GM23338 (cell line): Measurements from ENCODE around the gene ACSF3. TPM values are rescaled to one million over a fixed set of nuclear protein-coding genes. Genes with fewer than 3 reads are reported as not detected.

Experiments used
- ATAC-seq: fragments of 200-7000 bp; cut with Tn5 transposase; 3 replicates; pipeline ENCODE4 v1.9.1; 2020
- DNase-seq: peaks from one replicate; pipeline ENCODE4 v3.0.0-alpha.2; 2015; ENCODE audit warnings: low spot score
- H2AFZ ChIP-seq: fragments of 200-600 bp; sonication (generic); 2 replicates; pipeline ENCODE4 v1.8.0; 2016; ENCODE audit warnings: antibody characterized with exemption, mild to moderate bottlenecking, moderate library complexity
- H3F3A ChIP-seq: fragments of 200-600 bp; sonication (generic); replicated peaks from 2 replicates; pipeline ENCODE4 v1.8.0; 2017; ENCODE audit warnings: antibody characterized with exemption, mixed run types, low read depth
- H3K27ac ChIP-seq: fragments of 200-600 bp; sonication (generic); 2 replicates; pipeline ENCODE4 v1.6.1; 2016; ENCODE audit warnings: low read depth
- H3K27me3 ChIP-seq: fragments of 200-600 bp; sonication (generic); 2 replicates; pipeline ENCODE4 v1.8.0; 2016; ENCODE audit warnings: mild to moderate bottlenecking, mixed run types, moderate library complexity; ENCODE audit not compliant: insufficient read depth
- H3K36me3 ChIP-seq: fragments of 200-600 bp; sonication (generic); 2 replicates; pipeline ENCODE4 v1.8.0; 2016; ENCODE audit warnings: mild to moderate bottlenecking; ENCODE audit not compliant: insufficient read depth
- H3K4me1 ChIP-seq: fragments of 200-600 bp; sonication (generic); 2 replicates; pipeline ENCODE4 v1.8.0; 2016; ENCODE audit warnings: mild to moderate bottlenecking, moderate library complexity; ENCODE audit not compliant: insufficient read depth
- H3K4me2 ChIP-seq: fragments of 200-600 bp; sonication (generic); 2 replicates; pipeline ENCODE4 v1.7.1; 2017; ENCODE audit warnings: mixed run types
- H3K4me3 ChIP-seq: fragments of 200-600 bp; sonication (generic); 2 replicates; pipeline ENCODE4 v1.6.1; 2016; ENCODE audit warnings: mixed run types
- H3K79me2 ChIP-seq: fragments of 200-600 bp; sonication (generic); replicated peaks from 2 replicates; pipeline ENCODE4 v1.8.0; 2017; ENCODE audit warnings: mild to moderate bottlenecking; ENCODE audit not compliant: insufficient read depth
- H3K9me2 ChIP-seq: fragments of 200-600 bp; sonication (generic); 2 replicates; pipeline ENCODE4 v1.8.0; 2017; ENCODE audit not compliant: insufficient read depth
- H4K20me1 ChIP-seq: fragments of 200-600 bp; sonication (generic); replicated peaks from 2 replicates; pipeline ENCODE4 v1.8.0; 2017; ENCODE audit warnings: mild to moderate bottlenecking; ENCODE audit not compliant: insufficient read depth
- H3K27ac Mint-ChIP-seq: 2 replicates; pipeline ENCODE4 v1.8.0; 2020; ENCODE audit warnings: inconsistent platforms, mild to moderate bottlenecking, moderate library complexity, mixed read lengths
- H3K27me3 Mint-ChIP-seq: 3 replicates; pipeline ENCODE4 v1.8.0; 2022; ENCODE audit warnings: low read depth, mild to moderate bottlenecking, moderate library complexity, mixed read lengths, inconsistent platforms; ENCODE audit not compliant: insufficient read depth, poor library complexity
- H3K36me3 Mint-ChIP-seq: 3 replicates; pipeline ENCODE4 v1.8.0; 2021; ENCODE audit warnings: low read depth, mild to moderate bottlenecking, inconsistent platforms, moderate library complexity, mixed read lengths
- H3K4me1 Mint-ChIP-seq: 3 replicates; pipeline ENCODE4 v1.8.0; 2020; ENCODE audit warnings: mild to moderate bottlenecking, inconsistent platforms, mixed read lengths
- H3K4me3 Mint-ChIP-seq: 3 replicates; pipeline ENCODE4 v1.8.0; 2021; ENCODE audit warnings: moderate library complexity, mild to moderate bottlenecking, inconsistent platforms, mixed read lengths
- H3K9me3 Mint-ChIP-seq: 3 replicates; pipeline ENCODE4 v1.8.0; 2020; ENCODE audit warnings: moderate library complexity, mild to moderate bottlenecking, inconsistent platforms, mixed read lengths
- CREB1 ChIP-seq: fragments of 250-450 bp; sonication (Bioruptor Pico); IDR thresholded peaks from 2 replicates; pipeline ENCODE4 v1.5.0; 2020; ENCODE audit warnings: low read depth, mild to moderate bottlenecking, moderate library complexity
- EZH2 ChIP-seq: fragments of 200-600 bp; sonication (generic); IDR thresholded peaks from one replicate; pipeline ENCODE4 v1.8.0; 2017; ENCODE audit warnings: antibody characterized with exemption, mild to moderate bottlenecking, low read depth; ENCODE audit not compliant: unreplicated experiment
- EZH2phosphoT487 ChIP-seq: fragments of 200-600 bp; sonication (generic); IDR thresholded peaks from one replicate; pipeline ENCODE4 v1.8.1; 2018; ENCODE audit warnings: antibody characterized with exemption; ENCODE audit not compliant: unreplicated experiment
- JUNB ChIP-seq: IDR thresholded peaks from one replicate; pipeline ENCODE4 v1.6.1; 2016; ENCODE audit warnings: antibody characterized with exemption; ENCODE audit not compliant: unreplicated experiment
- NANOG ChIP-seq: IDR thresholded peaks from 2 replicates; pipeline ENCODE4 v1.6.1; 2016; ENCODE audit warnings: antibody characterized with exemption, borderline replicate concordance
- POLR2AphosphoS5 ChIP-seq: IDR thresholded peaks from 2 replicates; pipeline ENCODE4 v1.6.1; 2016; ENCODE audit warnings: antibody characterized with exemption, low read depth
- STAT1 ChIP-seq: IDR thresholded peaks from one replicate; pipeline ENCODE4 v1.6.1; 2016; ENCODE audit warnings: antibody characterized with exemption; ENCODE audit not compliant: unreplicated experiment
- ZNF114 ChIP-seq: fragments of 250-450 bp; sonication (Bioruptor Pico); IDR thresholded peaks from 2 replicates; pipeline ENCODE4 v1.5.0; 2020; ENCODE audit warnings: mild to moderate bottlenecking, moderate library complexity
- ZNF331 ChIP-seq: fragments of 250-450 bp; sonication (Bioruptor Pico); IDR thresholded peaks from 2 replicates; pipeline ENCODE4 v1.5.0; 2020; ENCODE audit warnings: low read depth, mild to moderate bottlenecking, moderate library complexity
- polyA plus RNA-seq: library from polyadenylated mRNA; unstranded; fragments of >200 nt; fragmentation: Nextera tagmentation; extraction: Ambion mirVana; gene quantifications from 2 replicates; pipeline ENCODE4 v1.2.1, GENCODE V29; 2016
- total RNA-seq: library from RNA; depleted of rRNA; stranded (reverse); fragments of >200 nt; shearing (Covaris generic); gene quantifications from 2 replicates; pipeline ENCODE4 v1.2.3, GENCODE V29; 2014
- TF ChIP-seq, protein P1 (sequence below): IDR thresholded peaks from one replicate; pipeline ENCODE4 v1.6.1; 2018; ENCODE audit warnings: antibody characterized with exemption; ENCODE audit not compliant: unreplicated experiment
- TF ChIP-seq, protein P2 (sequence below): fragments of 250-450 bp; sonication (Bioruptor Pico); IDR thresholded peaks from 2 replicates; pipeline ENCODE4 v1.5.0; 2020; ENCODE audit warnings: mild to moderate bottlenecking, moderate library complexity
- TF ChIP-seq, protein P3 (sequence below): IDR thresholded peaks from 2 replicates; pipeline ENCODE4 v1.6.1; 2016; ENCODE audit warnings: antibody characterized with exemption
- TF ChIP-seq, protein P4 (sequence below), 2 experiments: fragments of 200-600 bp in 1 of 2; sonication (generic) in 1 of 2; conservative IDR thresholded peaks; 2 replicates each; pipeline versions ENCODE4 v1.5.1 to v1.6.1; 2016 to 2017; ENCODE audit warnings: antibody characterized with exemption in 2 of 2, low read depth in 2 of 2, mild to moderate bottlenecking in 2 of 2, moderate library complexity in 1 of 2

Gene ACSF3
- total and polyA plus RNA-seq, 2 experiments from 2014 or later: 12.8 to 23.1 TPM

DNA sequence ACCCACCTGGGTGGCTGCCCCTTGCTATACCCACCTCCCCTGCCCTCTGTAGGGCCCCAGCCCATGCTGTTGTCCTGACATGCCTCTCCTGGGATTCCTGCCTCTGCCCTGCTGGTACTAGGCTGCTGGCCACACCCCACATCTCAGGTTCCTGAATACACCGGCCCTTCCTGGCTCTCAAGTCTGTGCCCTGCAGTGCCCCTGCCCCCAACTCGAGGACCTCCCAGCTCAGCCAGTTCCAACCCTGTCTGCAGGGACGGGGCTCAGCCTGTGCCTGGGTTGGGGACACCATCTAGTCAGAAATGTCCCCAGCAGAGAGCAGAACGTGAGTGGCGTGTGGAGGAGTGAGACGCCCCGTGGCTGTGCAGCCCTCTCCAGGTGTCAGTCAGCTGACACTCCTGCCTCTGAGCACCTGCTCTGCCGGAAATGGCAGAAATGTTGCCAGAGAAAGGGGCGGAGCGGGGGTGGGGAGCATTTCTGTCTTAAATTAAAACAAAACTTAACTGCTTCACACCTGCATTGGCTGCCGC is 28.7 kb downstream of the ACSF3 start:
- Histone ChIP-seq H4K20me1 (no peaks in the 10 kb centered on the region; the same call in 1 of the 2 replicates), H3K36me3 (no peaks in the 10 kb centered on the region), H3K4me2 (no peak overlapping the region), H3K9me2 (no peaks in the 10 kb centered on the region), H3K27ac (no peak overlapping the region), H3K27me3 (no peaks in the 10 kb centered on the region), H2AFZ (no peak overlapping the region), H3K4me3 (no peak overlapping the region), H3F3A (no peaks in the 10 kb centered on the region), H3K79me2 (no peaks in the 10 kb centered on the region), H3K4me1 (no peaks in the 10 kb centered on the region)
- Mint-ChIP-seq H3K27ac (peak overlapping the region; percentile 70; the same call in 1 of the 2 replicates), H3K9me3 (no peaks in the 10 kb centered on the region), H3K4me3 (no peak overlapping the region), H3K27me3 (no peaks in the 10 kb centered on the region), H3K4me1 (peaks cover 19% of the 10 kb centered on the region), H3K36me3 (peaks cover 42% of the 10 kb centered on the region)
- peak; percentile 22 for DNase-seq
- TF ChIP-seq, protein P1, sequence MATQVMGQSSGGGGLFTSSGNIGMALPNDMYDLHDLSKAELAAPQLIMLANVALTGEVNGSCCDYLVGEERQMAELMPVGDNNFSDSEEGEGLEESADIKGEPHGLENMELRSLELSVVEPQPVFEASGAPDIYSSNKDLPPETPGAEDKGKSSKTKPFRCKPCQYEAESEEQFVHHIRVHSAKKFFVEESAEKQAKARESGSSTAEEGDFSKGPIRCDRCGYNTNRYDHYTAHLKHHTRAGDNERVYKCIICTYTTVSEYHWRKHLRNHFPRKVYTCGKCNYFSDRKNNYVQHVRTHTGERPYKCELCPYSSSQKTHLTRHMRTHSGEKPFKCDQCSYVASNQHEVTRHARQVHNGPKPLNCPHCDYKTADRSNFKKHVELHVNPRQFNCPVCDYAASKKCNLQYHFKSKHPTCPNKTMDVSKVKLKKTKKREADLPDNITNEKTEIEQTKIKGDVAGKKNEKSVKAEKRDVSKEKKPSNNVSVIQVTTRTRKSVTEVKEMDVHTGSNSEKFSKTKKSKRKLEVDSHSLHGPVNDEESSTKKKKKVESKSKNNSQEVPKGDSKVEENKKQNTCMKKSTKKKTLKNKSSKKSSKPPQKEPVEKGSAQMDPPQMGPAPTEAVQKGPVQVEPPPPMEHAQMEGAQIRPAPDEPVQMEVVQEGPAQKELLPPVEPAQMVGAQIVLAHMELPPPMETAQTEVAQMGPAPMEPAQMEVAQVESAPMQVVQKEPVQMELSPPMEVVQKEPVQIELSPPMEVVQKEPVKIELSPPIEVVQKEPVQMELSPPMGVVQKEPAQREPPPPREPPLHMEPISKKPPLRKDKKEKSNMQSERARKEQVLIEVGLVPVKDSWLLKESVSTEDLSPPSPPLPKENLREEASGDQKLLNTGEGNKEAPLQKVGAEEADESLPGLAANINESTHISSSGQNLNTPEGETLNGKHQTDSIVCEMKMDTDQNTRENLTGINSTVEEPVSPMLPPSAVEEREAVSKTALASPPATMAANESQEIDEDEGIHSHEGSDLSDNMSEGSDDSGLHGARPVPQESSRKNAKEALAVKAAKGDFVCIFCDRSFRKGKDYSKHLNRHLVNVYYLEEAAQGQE: no peak
- TF ChIP-seq, protein P2, sequence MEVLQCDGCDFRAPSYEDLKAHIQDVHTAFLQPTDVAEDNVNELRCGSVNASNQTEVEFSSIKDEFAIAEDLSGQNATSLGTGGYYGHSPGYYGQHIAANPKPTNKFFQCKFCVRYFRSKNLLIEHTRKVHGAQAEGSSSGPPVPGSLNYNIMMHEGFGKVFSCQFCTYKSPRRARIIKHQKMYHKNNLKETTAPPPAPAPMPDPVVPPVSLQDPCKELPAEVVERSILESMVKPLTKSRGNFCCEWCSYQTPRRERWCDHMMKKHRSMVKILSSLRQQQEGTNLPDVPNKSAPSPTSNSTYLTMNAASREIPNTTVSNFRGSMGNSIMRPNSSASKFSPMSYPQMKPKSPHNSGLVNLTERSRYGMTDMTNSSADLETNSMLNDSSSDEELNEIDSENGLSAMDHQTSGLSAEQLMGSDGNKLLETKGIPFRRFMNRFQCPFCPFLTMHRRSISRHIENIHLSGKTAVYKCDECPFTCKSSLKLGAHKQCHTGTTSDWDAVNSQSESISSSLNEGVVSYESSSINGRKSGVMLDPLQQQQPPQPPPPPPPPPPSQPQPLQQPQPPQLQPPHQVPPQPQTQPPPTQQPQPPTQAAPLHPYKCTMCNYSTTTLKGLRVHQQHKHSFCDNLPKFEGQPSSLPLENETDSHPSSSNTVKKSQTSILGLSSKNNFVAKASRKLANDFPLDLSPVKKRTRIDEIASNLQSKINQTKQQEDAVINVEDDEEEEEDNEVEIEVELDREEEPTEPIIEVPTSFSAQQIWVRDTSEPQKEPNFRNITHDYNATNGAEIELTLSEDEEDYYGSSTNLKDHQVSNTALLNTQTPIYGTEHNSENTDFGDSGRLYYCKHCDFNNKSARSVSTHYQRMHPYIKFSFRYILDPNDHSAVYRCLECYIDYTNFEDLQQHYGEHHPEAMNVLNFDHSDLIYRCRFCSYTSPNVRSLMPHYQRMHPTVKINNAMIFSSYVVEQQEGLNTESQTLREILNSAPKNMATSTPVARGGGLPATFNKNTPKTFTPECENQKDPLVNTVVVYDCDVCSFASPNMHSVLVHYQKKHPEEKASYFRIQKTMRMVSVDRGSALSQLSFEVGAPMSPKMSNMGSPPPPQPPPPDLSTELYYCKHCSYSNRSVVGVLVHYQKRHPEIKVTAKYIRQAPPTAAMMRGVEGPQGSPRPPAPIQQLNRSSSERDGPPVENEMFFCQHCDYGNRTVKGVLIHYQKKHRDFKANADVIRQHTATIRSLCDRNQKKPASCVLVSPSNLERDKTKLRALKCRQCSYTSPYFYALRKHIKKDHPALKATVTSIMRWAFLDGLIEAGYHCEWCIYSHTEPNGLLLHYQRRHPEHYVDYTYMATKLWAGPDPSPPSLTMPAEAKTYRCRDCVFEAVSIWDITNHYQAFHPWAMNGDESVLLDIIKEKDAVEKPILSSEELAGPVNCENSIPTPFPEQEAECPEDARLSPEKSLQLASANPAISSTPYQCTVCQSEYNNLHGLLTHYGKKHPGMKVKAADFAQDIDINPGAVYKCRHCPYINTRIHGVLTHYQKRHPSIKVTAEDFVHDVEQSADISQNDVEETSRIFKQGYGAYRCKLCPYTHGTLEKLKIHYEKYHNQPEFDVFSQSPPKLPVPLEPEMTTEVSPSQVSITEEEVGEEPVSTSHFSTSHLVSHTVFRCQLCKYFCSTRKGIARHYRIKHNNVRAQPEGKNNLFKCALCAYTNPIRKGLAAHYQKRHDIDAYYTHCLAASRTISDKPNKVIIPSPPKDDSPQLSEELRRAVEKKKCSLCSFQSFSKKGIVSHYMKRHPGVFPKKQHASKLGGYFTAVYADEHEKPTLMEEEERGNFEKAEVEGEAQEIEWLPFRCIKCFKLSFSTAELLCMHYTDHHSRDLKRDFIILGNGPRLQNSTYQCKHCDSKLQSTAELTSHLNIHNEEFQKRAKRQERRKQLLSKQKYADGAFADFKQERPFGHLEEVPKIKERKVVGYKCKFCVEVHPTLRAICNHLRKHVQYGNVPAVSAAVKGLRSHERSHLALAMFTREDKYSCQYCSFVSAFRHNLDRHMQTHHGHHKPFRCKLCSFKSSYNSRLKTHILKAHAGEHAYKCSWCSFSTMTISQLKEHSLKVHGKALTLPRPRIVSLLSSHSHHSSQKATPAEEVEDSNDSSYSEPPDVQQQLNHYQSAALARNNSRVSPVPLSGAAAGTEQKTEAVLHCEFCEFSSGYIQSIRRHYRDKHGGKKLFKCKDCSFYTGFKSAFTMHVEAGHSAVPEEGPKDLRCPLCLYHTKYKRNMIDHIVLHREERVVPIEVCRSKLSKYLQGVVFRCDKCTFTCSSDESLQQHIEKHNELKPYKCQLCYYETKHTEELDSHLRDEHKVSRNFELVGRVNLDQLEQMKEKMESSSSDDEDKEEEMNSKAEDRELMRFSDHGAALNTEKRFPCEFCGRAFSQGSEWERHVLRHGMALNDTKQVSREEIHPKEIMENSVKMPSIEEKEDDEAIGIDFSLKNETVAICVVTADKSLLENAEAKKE: no peak
- TF ChIP-seq EZH2 (no peak), STAT1 (no peak), ZNF114 (CRISPR knock-in tag) (no peak), EZH2phosphoT487 (no peak), ZNF331 (CRISPR knock-in tag) (no peak), JUNB (no peak), NANOG (no peak), POLR2AphosphoS5 (no peak), CREB1 (CRISPR knock-in tag) (no peak)
- TF ChIP-seq, protein P3, sequence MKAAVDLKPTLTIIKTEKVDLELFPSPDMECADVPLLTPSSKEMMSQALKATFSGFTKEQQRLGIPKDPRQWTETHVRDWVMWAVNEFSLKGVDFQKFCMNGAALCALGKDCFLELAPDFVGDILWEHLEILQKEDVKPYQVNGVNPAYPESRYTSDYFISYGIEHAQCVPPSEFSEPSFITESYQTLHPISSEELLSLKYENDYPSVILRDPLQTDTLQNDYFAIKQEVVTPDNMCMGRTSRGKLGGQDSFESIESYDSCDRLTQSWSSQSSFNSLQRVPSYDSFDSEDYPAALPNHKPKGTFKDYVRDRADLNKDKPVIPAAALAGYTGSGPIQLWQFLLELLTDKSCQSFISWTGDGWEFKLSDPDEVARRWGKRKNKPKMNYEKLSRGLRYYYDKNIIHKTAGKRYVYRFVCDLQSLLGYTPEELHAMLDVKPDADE: no peak
- TF ChIP-seq, protein P4, sequence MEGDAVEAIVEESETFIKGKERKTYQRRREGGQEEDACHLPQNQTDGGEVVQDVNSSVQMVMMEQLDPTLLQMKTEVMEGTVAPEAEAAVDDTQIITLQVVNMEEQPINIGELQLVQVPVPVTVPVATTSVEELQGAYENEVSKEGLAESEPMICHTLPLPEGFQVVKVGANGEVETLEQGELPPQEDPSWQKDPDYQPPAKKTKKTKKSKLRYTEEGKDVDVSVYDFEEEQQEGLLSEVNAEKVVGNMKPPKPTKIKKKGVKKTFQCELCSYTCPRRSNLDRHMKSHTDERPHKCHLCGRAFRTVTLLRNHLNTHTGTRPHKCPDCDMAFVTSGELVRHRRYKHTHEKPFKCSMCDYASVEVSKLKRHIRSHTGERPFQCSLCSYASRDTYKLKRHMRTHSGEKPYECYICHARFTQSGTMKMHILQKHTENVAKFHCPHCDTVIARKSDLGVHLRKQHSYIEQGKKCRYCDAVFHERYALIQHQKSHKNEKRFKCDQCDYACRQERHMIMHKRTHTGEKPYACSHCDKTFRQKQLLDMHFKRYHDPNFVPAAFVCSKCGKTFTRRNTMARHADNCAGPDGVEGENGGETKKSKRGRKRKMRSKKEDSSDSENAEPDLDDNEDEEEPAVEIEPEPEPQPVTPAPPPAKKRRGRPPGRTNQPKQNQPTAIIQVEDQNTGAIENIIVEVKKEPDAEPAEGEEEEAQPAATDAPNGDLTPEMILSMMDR (conservative IDR thresholded peaks at IDR 0.05; ENCODE audit: low read depth in 2 of 2): no peak
- peak; percentile 43 for ATAC-seq
